Measurements from ENCODE around the gene CERT1.
A peak's percentile ranks its signal among the peaks of the same experiment; 100 is the strongest.
"Not testable (repeated sequence)": the region's sequence is repeated elsewhere in the genome, so short reads cannot be mapped to it uniquely, and the experiment has no call there.

Gene CERT1

GRCh38 chr5:75522025-75522424, 10.6 kb upstream of the CERT1 start:
- DNase-seq: no peak

- DNase-seq: no peak
Observed at GRCh38 chr5:75521195-75521594, 9.8 kb upstream of the CERT1 start.

GRCh38 chr5:75519761-75520160, 8.3 kb upstream of the CERT1 start:
- DNase-seq: no peak

- no peak for DNase-seq
Observed at GRCh38 chr5:75514323-75514722, 2.9 kb upstream of the CERT1 start.

GRCh38 chr5:75513841-75514240, 2.4 kb upstream of the CERT1 start:
- no peak for DNase-seq

- DNase-seq: no peak
Observed at GRCh38 chr5:75512383-75513074, 1.1 kb upstream of the CERT1 start.

GRCh38 chr5:75510836-75511434, 494 bp downstream of the CERT1 start:
- peak; percentile 40 for DNase-seq

- peak; percentile 20 for DNase-seq
Observed at GRCh38 chr5:75510417-75510835, 1.0 kb downstream of the CERT1 start.

GRCh38 chr5:75509956-75510355, 1.5 kb downstream of the CERT1 start:
- no peak for DNase-seq

- DNase-seq: no peak
Observed at GRCh38 chr5:75509546-75509945, 1.9 kb downstream of the CERT1 start.

- DNase-seq: no peak
Observed at GRCh38 chr5:75507841-75508240, 3.6 kb downstream of the CERT1 start.

GRCh38 chr5:75505112-75505511, 6.3 kb downstream of the CERT1 start:
- not testable (repeated sequence) for DNase-seq

- DNase-seq: not testable (repeated sequence)
Observed at GRCh38 chr5:75498875-75499274, 12.6 kb downstream of the CERT1 start.

GRCh38 chr5:75498208-75498777, 13.1 kb downstream of the CERT1 start:
- no peak for DNase-seq

GRCh38 chr5:75496026-75496425, 15.4 kb downstream of the CERT1 start:
- DNase-seq: no peak

- no peak for DNase-seq
Observed at GRCh38 chr5:75491621-75492020, 19.8 kb downstream of the CERT1 start.

GRCh38 chr5:75489847-75490246, 21.6 kb downstream of the CERT1 start:
- DNase-seq: not testable (repeated sequence)

GRCh38 chr5:75484605-75485004, 26.8 kb downstream of the CERT1 start:
- no peak for DNase-seq

GRCh38 chr5:75482482-75482881, 28.9 kb downstream of the CERT1 start:
- DNase-seq: no peak

GRCh38 chr5:75481024-75481423, 30.4 kb downstream of the CERT1 start:
- peak; percentile 5 for DNase-seq

GRCh38 chr5:75475364-75475763, 36.1 kb downstream of the CERT1 start:
- no peak for DNase-seq

GRCh38 chr5:75473463-75473862, 38.0 kb downstream of the CERT1 start:
- DNase-seq: no peak

GRCh38 chr5:75472973-75473372, 38.5 kb downstream of the CERT1 start:
- no peak for DNase-seq

GRCh38 chr5:75471193-75471592, 40.2 kb downstream of the CERT1 start:
- no peak for DNase-seq

- no peak for DNase-seq
Observed at GRCh38 chr5:75469017-75469416, 42.4 kb downstream of the CERT1 start.

All from activated CD4-positive, alpha-beta T cell treated with anti-CD3 and anti-CD28 coated beads, Interleukin-2, amount 50 U/mL, for 16 hours (primary cell).